HG03457 (cell line): ENCODE measurements around the gene ITIH3.
"Not testable (repeated sequence)": the region's sequence is repeated elsewhere in the genome, so short reads cannot be mapped to it uniquely, and the experiment has no call there.

ENCODE experiments used
- ATAC-seq: cut with Tn5 transposase; IDR thresholded peaks from one replicate; pipeline ENCODE4 v1.9.1; 2021; ENCODE audit warnings: moderate number of reproducible peaks; ENCODE audit not compliant: unreplicated experiment

Gene ITIH3

GRCh38 chr3:52794612-52795099 lies at the start of gene ITIH3:
Gene ITIH3 (plus strand): TSS chr3:52794796. CDS start chr3:52794804, 8 bp downstream.
- no peak for ATAC-seq

GRCh38 chr3:52752045-52752660 lies 42.4 kb upstream of the ITIH3 start:
- ATAC-seq = no peak

- no peak for ATAC-seq
Measured at GRCh38 chr3:52754373-52754772, 40.2 kb upstream of the ITIH3 start.

DNA sequence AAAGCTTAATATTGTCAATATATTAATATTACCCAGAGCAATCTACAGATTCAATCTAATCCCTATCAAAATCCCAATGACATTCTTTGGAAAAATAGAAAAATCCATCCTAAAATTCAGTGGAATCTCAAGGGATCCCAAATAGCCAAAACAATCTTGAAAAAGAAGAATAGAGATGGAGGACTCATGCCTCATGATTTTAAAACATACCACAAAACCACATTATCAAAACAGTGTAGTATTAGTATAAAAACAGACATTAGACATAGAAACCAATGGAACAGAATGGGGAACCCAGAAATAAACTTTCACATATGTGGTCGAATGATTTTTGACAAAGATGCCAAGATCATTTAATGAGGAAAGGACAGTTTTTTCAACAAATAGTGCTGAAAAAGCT lies 38.5 kb upstream of the ITIH3 start:
- no peak for ATAC-seq

DNA sequence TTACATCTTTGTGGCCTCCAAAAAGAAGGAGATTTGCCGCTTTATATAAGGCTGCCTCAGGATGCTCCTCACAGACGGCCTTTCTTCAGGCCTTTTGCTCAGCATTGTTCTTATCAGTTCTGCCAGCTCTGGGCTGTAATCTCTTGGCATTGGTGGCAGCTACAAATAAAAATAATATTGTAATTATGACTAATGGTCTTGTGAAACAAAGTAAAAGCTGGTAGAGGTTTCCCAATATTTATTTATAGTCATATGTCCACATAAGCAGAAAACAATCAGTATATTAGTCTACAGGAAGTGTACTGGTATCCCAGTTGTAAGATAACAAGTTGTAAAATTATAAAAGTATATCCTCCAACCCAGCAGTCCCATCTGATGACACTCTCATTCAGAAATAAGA lies 31.1 kb upstream of the ITIH3 start:
- no peak for ATAC-seq

GRCh38 chr3:52769786-52770455 lies 24.7 kb upstream of the ITIH3 start:
- no peak for ATAC-seq

DNA sequence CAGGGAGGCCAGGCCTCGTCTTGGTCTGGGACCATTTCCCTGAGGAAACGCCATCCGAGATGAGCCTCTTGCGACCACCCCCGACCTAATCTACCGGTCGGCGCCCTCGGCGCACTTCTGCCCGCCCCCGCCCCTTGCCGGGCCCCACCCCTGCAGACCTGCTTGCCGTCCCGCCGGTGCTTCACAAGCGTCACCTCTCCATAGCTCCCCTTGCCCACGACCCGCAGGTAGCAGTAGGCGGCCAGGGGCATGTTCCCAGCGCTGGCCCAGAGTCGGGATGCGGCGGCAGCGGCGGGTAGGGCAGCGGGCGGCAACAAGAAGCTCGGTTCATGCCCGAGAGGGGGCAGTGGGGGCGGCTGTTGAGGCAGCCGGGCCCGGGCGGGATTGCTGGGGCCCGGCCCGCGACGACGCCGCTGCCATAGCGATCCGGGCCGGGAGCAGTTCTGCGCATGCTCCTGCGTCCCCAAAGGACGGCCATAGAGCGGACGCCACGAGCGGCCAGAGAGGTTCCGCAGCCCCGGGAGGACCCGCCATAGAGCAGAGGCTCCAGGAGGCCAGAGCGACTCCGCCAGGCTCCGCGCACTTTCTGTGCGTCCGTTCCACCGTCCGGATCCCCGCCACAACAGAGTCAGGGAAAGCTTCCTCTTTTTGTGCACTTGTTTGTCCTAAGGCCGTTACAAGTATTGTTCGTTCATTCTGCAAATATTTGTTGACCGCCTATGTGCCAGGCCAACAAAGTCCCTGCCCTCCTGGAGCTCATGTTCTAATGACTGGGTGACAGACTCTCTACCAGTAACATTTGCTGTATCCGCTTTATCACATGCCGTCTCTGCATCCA lies 23.9 kb upstream of the ITIH3 start, which contains the start of gene NEK4:
NEK4 (minus strand) TSS at position 445 of the 838 bp plus-strand sequence; CDS start at position 251, 194 bp downstream.
- peak; percentile 90 for ATAC-seq

- ATAC-seq = no peak
Measured at GRCh38 chr3:52771334-52771681, 23.3 kb upstream of the ITIH3 start.

GRCh38 chr3:52771702-52772101 lies 22.9 kb upstream of the ITIH3 start:
- ATAC-seq = no peak

DNA sequence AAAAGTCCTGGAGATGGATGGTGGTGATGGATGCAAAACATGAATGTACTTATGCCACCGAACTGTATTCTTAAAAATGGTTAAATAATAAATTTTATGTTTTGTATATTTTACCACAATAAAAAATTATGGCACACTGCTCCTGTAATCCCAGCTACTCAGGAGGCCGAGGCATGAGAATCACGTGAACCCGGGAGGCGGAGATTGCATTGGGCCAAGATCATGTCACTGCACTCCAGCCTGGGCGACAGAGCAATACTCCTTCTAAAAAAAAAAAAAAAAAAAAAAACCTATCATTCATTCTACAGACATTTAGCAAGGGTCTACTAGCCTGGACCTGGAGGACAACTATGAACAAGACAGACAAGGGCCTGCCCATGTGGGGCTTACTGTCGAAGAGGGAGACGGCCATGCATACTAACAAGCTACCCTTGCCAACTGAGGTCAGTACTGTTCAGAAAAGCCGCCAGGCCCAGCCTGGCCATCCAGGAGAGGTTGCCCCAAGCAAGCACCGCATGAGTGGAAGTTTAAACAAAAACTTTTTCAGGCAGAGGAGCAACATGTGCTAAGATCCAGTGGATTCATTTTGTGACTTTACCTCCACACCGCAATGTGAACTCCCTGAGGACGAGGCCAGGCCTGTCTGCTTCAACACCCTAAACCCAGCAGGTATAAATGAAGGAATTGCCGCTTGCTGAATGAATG lies 21.1 kb upstream of the ITIH3 start:
- ATAC-seq = no peak

DNA sequence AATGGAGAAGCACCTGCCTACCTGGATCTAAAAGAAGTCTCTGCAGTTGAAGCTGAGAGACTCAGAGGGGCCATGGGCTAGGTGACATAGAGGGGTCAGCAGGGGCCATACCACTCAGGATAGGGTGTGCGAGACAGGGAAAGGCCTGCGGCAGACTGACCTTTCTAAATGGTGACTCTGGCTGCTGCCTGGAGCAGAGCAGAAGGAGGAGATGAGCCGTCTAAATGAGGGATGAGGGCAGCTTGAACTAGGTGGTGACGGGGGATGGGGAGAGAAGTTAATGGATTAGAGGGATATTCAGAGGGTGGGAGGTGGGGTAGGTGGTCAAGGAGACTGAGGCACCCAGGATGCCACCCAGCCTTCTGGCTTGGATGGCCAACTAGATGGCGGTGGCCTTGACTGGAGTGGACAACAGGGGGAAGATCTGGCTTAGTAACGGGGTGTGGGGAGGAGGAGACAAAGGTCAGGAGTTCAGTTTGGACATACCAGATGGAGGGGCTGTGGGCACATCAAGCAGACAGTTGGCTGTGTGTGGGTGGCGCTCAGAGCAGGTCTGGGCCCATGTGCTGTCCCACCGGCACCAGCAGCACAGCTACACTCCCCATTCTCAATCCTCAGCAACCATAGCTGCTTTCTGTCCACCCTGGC lies 20.4 kb upstream of the ITIH3 start:
- ATAC-seq = no peak

GRCh38 chr3:52774901-52775864 lies 19.4 kb upstream of the ITIH3 start:
- ATAC-seq = no peak

DNA sequence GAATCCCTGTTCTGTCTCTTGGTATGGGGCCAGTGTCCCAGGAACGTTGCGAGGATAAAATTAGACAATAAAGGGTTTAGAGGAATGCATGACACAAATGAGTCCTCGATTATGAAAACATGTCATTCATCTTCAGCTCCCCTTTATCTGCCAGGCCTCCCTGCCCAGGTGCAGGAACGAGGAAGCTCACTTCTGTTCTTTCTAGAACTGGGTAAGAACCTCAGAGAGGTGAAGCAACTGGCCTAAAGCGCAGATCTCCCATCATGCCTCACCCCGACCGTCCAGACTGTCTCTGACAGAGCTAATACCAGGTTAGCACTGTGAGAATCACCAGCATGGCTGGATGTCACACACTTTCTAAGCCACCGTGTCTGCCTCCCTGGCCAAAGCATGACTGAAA lies 18.7 kb upstream of the ITIH3 start:
- no peak for ATAC-seq

DNA sequence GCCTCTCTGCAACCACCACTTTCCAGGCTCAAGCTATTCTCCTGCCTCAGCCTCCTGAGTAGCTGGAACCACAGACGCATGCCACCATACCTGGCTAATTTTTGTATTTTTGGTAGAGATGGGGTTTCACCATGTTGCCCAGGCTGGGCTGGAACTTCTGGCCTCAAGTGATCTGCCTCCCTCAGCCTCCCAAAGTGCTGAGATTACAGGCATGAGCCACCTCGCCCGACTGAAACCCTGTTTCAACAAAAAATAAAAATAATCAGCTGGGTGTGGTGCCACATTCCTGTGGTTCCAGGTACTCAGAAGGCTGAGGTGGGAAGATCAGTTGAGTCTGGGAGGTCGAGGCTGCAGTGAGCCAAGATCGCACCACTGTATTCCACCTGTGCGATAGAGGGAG lies 18.1 kb upstream of the ITIH3 start:
- ATAC-seq = not testable (repeated sequence)

- ATAC-seq = no peak
Measured at GRCh38 chr3:52777127-52777958, 17.3 kb upstream of the ITIH3 start, which contains the start of gene ITIH1. Gene ITIH1 (plus strand): TSS chr3:52777599. CDS start chr3:52777616, 17 bp downstream.

- ATAC-seq = no peak
Measured at GRCh38 chr3:52777959-52778805, 16.4 kb upstream of the ITIH3 start.

DNA sequence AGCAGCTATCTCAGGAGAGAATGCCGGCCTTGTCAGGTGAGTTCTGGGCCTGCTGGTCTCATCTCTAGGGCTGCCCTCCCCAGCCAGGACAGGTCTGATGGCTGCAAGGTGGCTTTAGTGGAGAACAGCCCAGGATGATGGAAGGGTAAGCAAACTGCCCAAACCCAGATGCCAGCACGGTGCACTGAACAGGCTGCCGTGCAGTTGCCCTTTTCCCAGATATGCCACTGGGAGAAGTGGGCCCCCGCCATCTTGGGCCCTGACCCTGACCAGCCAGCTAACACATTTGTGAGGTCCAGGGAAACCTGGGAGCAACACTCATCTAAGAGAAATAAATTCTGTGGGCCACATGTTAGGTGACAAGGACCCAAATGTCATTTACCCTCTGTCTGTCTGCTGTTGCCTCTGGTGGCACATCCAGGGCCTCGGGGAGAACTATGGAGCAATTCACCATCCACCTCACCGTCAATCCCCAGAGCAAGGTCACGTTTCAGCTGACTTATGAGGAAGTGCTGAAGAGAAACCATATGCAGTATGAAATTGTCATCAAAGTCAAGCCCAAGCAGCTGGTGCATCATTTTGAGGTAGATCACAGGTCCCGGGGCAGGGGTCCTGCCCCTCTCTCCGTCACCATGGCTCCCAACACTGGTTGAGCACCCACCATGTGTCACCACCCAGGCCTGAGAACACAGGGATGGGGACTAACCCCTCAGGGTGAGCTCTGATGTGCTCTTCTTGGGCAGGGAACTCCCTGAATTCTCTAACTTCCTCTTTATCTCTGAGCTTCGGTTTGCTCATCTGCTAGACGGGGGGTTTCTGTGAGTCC lies 15.4 kb upstream of the ITIH3 start:
- peak; percentile 62 for ATAC-seq
